Keratinocyte (primary cell): Measurements from ENCODE around the gene MYPN. TPM values are rescaled to one million over a fixed set of nuclear protein-coding genes. Genes with fewer than 3 reads are reported as not detected.

Source experiments
- DNase-seq: peaks from one replicate; pipeline ENCODE4 v3.0.0-alpha.2; 2011; ENCODE audit warnings: low read depth, missing footprints, low spot score
- FAIRE-seq: peaks from 2 replicates; lab custom pipeline; 2011; peaks lifted over from hg19 to GRCh38; lab: Jason Lieb, UNC
- H2AFZ ChIP-seq: 2 replicates; pipeline ENCODE4 v1.6.0; 2012; ENCODE audit warnings: low read length, control low read depth, inconsistent platforms; ENCODE audit not compliant: control insufficient read depth
- H3K27ac ChIP-seq: 2 replicates; pipeline ENCODE4 v1.5.1; 2011; ENCODE audit warnings: low read length; ENCODE audit not compliant: control insufficient read depth, insufficient read depth
- H3K27me3 ChIP-seq: 3 replicates; pipeline ENCODE4 v1.6.0; 2011; ENCODE audit warnings: low read length; ENCODE audit not compliant: control insufficient read depth, insufficient read depth; ENCODE audit errors: extremely low read depth
- H3K36me3 ChIP-seq, 2 experiments: 2 replicates in 1 of 2; 3 replicates in 1 of 2; pipeline ENCODE4 v1.5.1; 2011; ENCODE audit warnings: low read length in 2 of 2, mild to moderate bottlenecking in 1 of 2; ENCODE audit not compliant: control insufficient read depth in 2 of 2, insufficient read depth in 2 of 2; ENCODE audit errors: extremely low read depth in 1 of 2
- H3K4me1 ChIP-seq: 3 replicates; pipeline ENCODE4 v1.5.1; 2011; ENCODE audit warnings: low read length; ENCODE audit not compliant: control insufficient read depth, insufficient read depth; ENCODE audit errors: extremely low read depth
- H3K4me2 ChIP-seq: 3 replicates; pipeline ENCODE4 v1.6.0; 2011; ENCODE audit warnings: low read depth, low read length; ENCODE audit not compliant: control insufficient read depth, insufficient read depth; ENCODE audit errors: extremely low read depth
- H3K4me3 ChIP-seq, 3 experiments: fragments of 200-600 bp in 1 of 3; sonication (generic) in 1 of 3; 2 replicates in 2 of 3; 3 replicates in 1 of 3; pipeline ENCODE4 v1.5.1; 2011 to 2016; ENCODE audit warnings: low read length in 3 of 3, mild to moderate bottlenecking in 3 of 3, control low read depth in 2 of 3, inconsistent platforms in 1 of 3, low read depth in 1 of 3, mixed read lengths in 1 of 3, mixed run types in 1 of 3, moderate library complexity in 1 of 3; ENCODE audit not compliant: control insufficient read depth in 2 of 3, insufficient read depth in 2 of 3; ENCODE audit errors: extremely low read depth in 1 of 3
- H3K79me2 ChIP-seq: 2 replicates; pipeline ENCODE4 v1.6.0; 2012; ENCODE audit warnings: low read length; ENCODE audit not compliant: control insufficient read depth, insufficient read depth
- H3K9ac ChIP-seq: 3 replicates; pipeline ENCODE4 v1.6.0; 2011; ENCODE audit warnings: low read length; ENCODE audit not compliant: control insufficient read depth, insufficient read depth; ENCODE audit errors: extremely low read depth
- H3K9me1 ChIP-seq: 3 replicates; pipeline ENCODE4 v1.6.0; 2011; ENCODE audit warnings: low read length; ENCODE audit not compliant: control insufficient read depth, insufficient read depth; ENCODE audit errors: extremely low read depth
- H3K9me3 ChIP-seq: 2 replicates; pipeline ENCODE4 v1.5.1; 2012; ENCODE audit warnings: low read depth, low read length; ENCODE audit not compliant: control insufficient read depth
- H4K20me1 ChIP-seq: 3 replicates; pipeline ENCODE4 v1.6.0; 2011; ENCODE audit warnings: low read length; ENCODE audit not compliant: control insufficient read depth, insufficient read depth; ENCODE audit errors: extremely low read depth
- CTCF ChIP-seq, 3 experiments: IDR thresholded peaks in 1 of 3; conservative IDR thresholded peaks in 1 of 3; optimal IDR thresholded peaks in 1 of 3; 2 replicates in 2 of 3; 3 replicates in 1 of 3; pipeline versions ENCODE3 to v1.5.1; 2011; ENCODE audit warnings: low read length in 3 of 3, mild to moderate bottlenecking in 3 of 3, moderate library complexity in 2 of 3, control low read depth in 1 of 3, inconsistent platforms in 1 of 3; ENCODE audit not compliant: insufficient read depth in 2 of 3; ENCODE audit errors: extremely low read depth in 1 of 3
- EZH2 ChIP-seq: IDR thresholded peaks from one replicate; pipeline ENCODE4 v1.6.1; 2012; ENCODE audit warnings: inconsistent platforms, mild to moderate bottlenecking, low read length, moderate library complexity
- dilution Hi-C: fragments of 300-500 bp; cut with MboI; formaldehyde crosslinking; loops from one replicate; pipeline ENCODE4 v1.7.0; 2020; ENCODE audit warnings: low sequenced_read_pairs; ENCODE audit not compliant: extremely low pct_ligation_motif_present
- polyA plus RNA-seq, 5 experiments: library from polyadenylated mRNA; depleted of rRNA in 3 of 5; stranded (reverse) in 3 of 5; stranded (forward) in 1 of 5; unstranded in 1 of 5; fragments of >200 nt; gene quantifications; 1 replicate in 1 of 5; 2 replicates in 3 of 5; 3 replicates in 1 of 5; pipeline versions ENCODE4 v1.2.1 to v1.2.3, GENCODE V29; 2011 to 2012; ENCODE audit warnings: missing spikeins in 2 of 5, low read depth in 1 of 5, low replicate concordance in 1 of 5

Gene MYPN
- polyA plus RNA-seq, 1 donor (not counting 4 experiments of a cell fraction or from before 2014, with no cell fraction given), result 0.42 TPM

DNA sequence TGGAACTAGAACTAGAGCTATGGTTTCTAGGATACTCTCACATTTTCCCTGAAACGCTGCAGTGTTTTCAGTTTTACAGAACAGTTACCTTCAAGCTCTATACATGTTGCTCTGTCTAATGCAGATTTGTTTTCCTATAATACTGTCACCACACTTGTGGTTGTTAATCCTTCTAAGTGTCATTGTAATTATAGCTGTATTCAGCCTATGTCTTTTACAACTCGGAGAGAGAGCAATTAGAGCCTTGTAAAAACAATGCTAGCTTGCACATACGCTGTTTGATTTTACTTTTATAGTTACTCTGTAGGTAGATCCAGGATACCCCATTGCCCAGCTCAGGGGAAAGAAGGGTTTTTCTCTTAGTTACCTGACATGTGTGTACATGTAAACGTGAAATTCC is 67.5 kb downstream of the MYPN start:
- Histone ChIP-seq H3K36me3 (no peaks in the 10 kb centered on the region), H3K79me2 (no peaks in the 10 kb centered on the region), H4K20me1 (no peaks in the 10 kb centered on the region), H3K9ac (no peak overlapping the region), H3K4me3 (no peak overlapping the region), H3K4me1 (peaks cover 6% of the 10 kb centered on the region), H3K9me1 (no peaks in the 10 kb centered on the region), H2AFZ (no peak overlapping the region), H3K4me2 (no peak overlapping the region), H3K9me3 (no peaks in the 10 kb centered on the region), H3K27ac (no peak overlapping the region), H3K27me3 (no peaks in the 10 kb centered on the region)
- TF ChIP-seq CTCF (optimal IDR thresholded peaks at IDR 0.05 in 1 of 3, IDR thresholded peaks at IDR 0.05 in 1 of 3, conservative IDR thresholded peaks at IDR 0.05 in 1 of 3; ENCODE audit: extremely low read depth in 1 of 3, insufficient read depth in 2 of 3, low read length in 3 of 3) (no peak), EZH2 (no peak)
- DNase-seq (no peak), FAIRE-seq (no peak)
- dilution Hi-C loops, result no loop called here

GRCh38 chr10:68178592-68178991 is 69.3 kb downstream of the MYPN start:
- Histone ChIP-seq H3K36me3 (no peaks in the 10 kb centered on the region), H3K79me2 (no peaks in the 10 kb centered on the region), H3K4me2 (no peak overlapping the region), H2AFZ (no peak overlapping the region), H3K9me3 (no peaks in the 10 kb centered on the region), H3K27me3 (no peaks in the 10 kb centered on the region), H3K4me3 (no peak overlapping the region), H3K9me1 (no peaks in the 10 kb centered on the region), H4K20me1 (no peaks in the 10 kb centered on the region), H3K27ac (no peak overlapping the region), H3K9ac (no peak overlapping the region), H3K4me1 (peaks cover 6% of the 10 kb centered on the region)
- TF ChIP-seq CTCF (optimal IDR thresholded peaks at IDR 0.05 in 1 of 3, IDR thresholded peaks at IDR 0.05 in 1 of 3, conservative IDR thresholded peaks at IDR 0.05 in 1 of 3; ENCODE audit: extremely low read depth in 1 of 3, insufficient read depth in 2 of 3, low read length in 3 of 3) (no peak), EZH2 (no peak)
- dilution Hi-C loops, result no loop called here
- DNase-seq (no peak), FAIRE-seq (no peak)
